ENCODE data around the gene MAP2K4. TPM values are rescaled to one million over a fixed set of nuclear protein-coding genes. Genes with fewer than 3 reads are reported as not detected.
A peak's percentile ranks its signal among the peaks of the same experiment; 100 is the strongest.

The MAP2K4 gene
- total RNA-seq, 4 donors from 2014 or later: 21.0 to 26.7 (median 25.1) TPM

DNA sequence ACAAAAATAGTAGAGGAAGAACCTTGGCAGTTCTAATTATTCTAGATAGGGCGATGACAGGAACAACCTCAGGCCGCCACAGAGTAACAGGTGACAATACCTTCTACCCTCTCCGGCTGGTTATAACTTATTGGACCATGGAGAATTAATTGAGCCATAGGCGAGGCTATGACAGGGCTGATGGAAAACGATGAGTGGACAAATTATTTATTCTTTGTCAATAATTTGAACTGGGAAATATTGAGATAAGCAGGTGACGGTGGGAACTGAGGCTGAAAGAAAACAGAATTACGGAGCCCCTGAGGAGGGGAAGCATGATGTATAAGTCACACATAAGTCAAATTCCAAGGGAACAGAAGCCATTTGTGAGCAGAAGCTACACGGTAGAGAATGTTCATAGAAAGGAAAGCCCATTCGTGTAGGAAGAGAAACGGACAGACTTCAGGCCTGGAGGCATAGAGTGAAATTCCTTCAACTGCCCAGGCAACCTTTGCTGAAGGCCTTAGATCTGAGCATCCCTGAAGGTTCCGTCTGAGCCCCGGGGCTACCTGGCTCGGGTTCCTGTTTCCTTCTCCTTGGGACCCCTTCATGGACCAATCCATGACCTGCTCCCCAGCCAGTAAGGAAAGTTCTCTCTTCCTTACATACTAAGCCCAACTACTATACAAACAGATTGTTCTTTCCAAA lies 158.1 kb downstream of the MAP2K4 start:
- TF ChIP-seq, protein P1, sequence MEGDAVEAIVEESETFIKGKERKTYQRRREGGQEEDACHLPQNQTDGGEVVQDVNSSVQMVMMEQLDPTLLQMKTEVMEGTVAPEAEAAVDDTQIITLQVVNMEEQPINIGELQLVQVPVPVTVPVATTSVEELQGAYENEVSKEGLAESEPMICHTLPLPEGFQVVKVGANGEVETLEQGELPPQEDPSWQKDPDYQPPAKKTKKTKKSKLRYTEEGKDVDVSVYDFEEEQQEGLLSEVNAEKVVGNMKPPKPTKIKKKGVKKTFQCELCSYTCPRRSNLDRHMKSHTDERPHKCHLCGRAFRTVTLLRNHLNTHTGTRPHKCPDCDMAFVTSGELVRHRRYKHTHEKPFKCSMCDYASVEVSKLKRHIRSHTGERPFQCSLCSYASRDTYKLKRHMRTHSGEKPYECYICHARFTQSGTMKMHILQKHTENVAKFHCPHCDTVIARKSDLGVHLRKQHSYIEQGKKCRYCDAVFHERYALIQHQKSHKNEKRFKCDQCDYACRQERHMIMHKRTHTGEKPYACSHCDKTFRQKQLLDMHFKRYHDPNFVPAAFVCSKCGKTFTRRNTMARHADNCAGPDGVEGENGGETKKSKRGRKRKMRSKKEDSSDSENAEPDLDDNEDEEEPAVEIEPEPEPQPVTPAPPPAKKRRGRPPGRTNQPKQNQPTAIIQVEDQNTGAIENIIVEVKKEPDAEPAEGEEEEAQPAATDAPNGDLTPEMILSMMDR (IDR thresholded peaks at IDR 0.05): no peak
- ATAC-seq (ENCODE audit: low FRiP score): no peak
- no peak for DNase-seq (ENCODE audit: low spot score)

DNA sequence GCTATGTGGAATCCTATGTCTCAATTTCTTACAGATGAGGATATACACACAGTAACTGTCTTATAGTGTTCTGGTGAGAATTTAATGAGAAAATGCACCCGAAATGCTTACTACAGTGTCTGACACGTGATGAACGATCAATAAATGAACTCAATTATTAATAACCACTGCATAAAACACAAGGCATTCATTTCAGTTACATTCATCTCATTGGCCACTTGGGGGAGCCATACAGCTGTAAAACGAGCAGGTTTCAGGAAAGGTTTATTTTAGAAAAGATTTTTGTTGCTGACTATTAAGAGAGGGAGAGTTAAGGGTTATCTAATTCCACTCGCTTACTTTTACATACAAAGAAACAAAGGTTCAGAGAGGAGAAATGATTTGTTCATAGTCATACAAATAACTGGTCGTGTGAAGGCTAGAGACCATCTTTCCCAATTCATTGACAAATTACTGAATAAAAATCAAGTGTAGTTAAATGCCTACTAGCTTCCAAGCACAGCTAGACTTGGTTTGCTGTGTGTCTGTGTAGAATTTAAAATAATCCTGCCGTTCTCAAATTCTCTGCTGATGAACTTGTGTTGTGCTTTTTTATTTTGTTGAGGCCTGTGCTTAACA lies 160.1 kb downstream of the MAP2K4 start:
- TF ChIP-seq, protein P1 (IDR thresholded peaks at IDR 0.05): peak in 2 of 3 donors; percentile 2 to 34
- DNase-seq (ENCODE audit: low spot score) (no peak), ATAC-seq (ENCODE audit: low FRiP score) (no peak)

DNA sequence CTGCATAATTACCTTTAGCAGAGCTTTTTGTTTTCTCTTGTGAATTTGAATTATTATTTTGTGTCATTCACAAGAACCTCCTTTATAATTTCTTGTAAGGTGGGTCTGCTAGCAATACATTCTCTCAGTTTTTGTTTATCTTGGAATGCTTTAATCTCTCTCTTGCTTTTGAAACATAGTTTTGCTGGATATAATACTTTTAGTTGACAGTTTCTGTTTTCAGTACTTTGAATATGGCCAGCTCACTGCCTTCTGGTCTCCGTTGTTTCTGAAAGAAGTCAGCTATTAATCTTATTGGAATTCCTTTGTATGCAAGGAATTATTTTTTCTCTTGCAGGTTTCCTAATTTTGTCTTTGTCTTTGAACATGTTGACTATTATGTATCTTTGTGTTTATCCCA lies 167.0 kb downstream of the MAP2K4 start:
- ATAC-seq (ENCODE audit: low FRiP score): no peak
- no peak for DNase-seq (ENCODE audit: low spot score)
- TF ChIP-seq, protein P1 (IDR thresholded peaks at IDR 0.05): no peak

DNA sequence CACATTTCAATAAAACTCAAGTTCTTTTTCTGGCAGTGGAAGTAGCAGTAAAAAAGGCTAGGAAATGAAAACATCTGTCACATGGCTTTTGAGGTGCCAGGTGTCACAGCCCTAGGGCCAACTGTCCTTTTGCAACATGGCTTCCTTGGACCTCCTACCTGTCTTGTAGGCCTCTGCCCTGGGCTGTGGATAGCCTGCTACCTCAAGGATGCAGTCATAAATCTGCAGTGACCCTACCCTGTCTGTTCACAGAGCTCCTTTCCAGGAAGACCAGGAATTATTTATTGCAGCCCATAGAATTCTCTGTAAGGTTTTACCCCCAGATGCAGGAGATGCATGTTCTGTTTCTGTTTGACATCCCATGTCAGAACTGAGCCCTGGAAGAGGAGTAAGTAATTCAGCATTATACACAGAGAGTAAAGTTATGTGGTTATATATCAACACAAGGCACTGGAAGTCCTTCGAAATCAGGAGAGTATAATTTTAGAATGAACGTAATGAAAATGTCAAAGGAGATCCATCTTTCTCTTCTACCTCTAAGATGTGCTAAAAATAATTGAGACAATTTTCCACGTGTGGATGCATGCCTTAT lies 172.6 kb downstream of the MAP2K4 start:
- ATAC-seq (ENCODE audit: low FRiP score) (no peak), DNase-seq (ENCODE audit: low spot score) (no peak)
- TF ChIP-seq, protein P1 (IDR thresholded peaks at IDR 0.05): no peak

Small RNA genes within 50 kb of the gene (small RNA-seq; reads per million reads assigned to genes)
- gene MIR744 (71.8 reads per million, percentile 96 among the genes with 10 or more reads in this experiment), gene RNU11-2P (not detected)

Other genes starting within 250 kb of the MAP2K4 start
- gene ZNF18, start 23.4 kb upstream of the MAP2K4 start, total RNA-seq: 10 to 100 TPM in 1 of 4 donors, 1 to 10 TPM in 3; 4.1 to 12.1 (median 6.3) TPM